ENCODE measurements around the gene MEAK7. TPM values are rescaled to one million over a fixed set of nuclear protein-coding genes. Genes with fewer than 3 reads are reported as not detected.
A peak's percentile ranks its signal among the peaks of the same experiment; 100 is the strongest.

MEAK7 gene
- total RNA-seq, 1 donor from 2014 or later, result 23.1 TPM

GRCh38 chr16:84489131-84489530 lies 15.3 kb downstream of the MEAK7 start:
- H3K4me3 ChIP-seq (ENCODE audit: low read depth, low read length), result no peak overlapping the region
- no peak for DNase-seq (ENCODE audit: low read depth)
- no peak for TF ChIP-seq CTCF (conservative IDR thresholded peaks at IDR 0.05; ENCODE audit: low read depth, low read length)

- no peak for TF ChIP-seq CTCF (conservative IDR thresholded peaks at IDR 0.05; ENCODE audit: low read depth, low read length)
- DNase-seq (ENCODE audit: low read depth), result no peak
- no peak overlapping the region for H3K4me3 ChIP-seq (ENCODE audit: low read depth, low read length)
Measured at GRCh38 chr16:84487358-84487757, 17.1 kb downstream of the MEAK7 start.

- TF ChIP-seq CTCF (conservative IDR thresholded peaks at IDR 0.05; ENCODE audit: low read depth, low read length), result no peak
- H3K4me3 ChIP-seq (ENCODE audit: low read depth, low read length), result no peak overlapping the region
- no peak for DNase-seq (ENCODE audit: low read depth)
Measured at GRCh38 chr16:84486551-84487235, 17.8 kb downstream of the MEAK7 start.

- no peak for TF ChIP-seq CTCF (conservative IDR thresholded peaks at IDR 0.05; ENCODE audit: low read depth, low read length)
- H3K4me3 ChIP-seq (ENCODE audit: low read depth, low read length), result no peak overlapping the region
- no peak for DNase-seq (ENCODE audit: low read depth)
Measured at GRCh38 chr16:84486126-84486525, 18.3 kb downstream of the MEAK7 start.

GRCh38 chr16:84485255-84486010 lies 19.0 kb downstream of the MEAK7 start:
- H3K4me3 ChIP-seq (ENCODE audit: low read depth, low read length), result no peak overlapping the region
- no peak for DNase-seq (ENCODE audit: low read depth)
- TF ChIP-seq CTCF (conservative IDR thresholded peaks at IDR 0.05; ENCODE audit: low read depth, low read length), result no peak

- peak; percentile 80 for TF ChIP-seq CTCF (conservative IDR thresholded peaks at IDR 0.05; ENCODE audit: low read depth, low read length)
- no peak for DNase-seq (ENCODE audit: low read depth)
- H3K4me3 ChIP-seq (ENCODE audit: low read depth, low read length), result no peak overlapping the region
Measured at GRCh38 chr16:84484579-84485254, 19.7 kb downstream of the MEAK7 start.

All from epithelial cell of proximal tubule (primary cell).